IgD-negative memory B cell (primary cell): ENCODE measurements around the gene LPAR4. TPM values are rescaled to one million over a fixed set of nuclear protein-coding genes. Genes with fewer than 3 reads are reported as not detected.
"Not testable (repeated sequence)": the region's sequence is repeated elsewhere in the genome, so short reads cannot be mapped to it uniquely, and the experiment has no call there.

Source experiments
- H3K27ac Mint-ChIP-seq, 3 donors: one replicate each; pipeline ENCODE4 v1.8.0; 2020 to 2022; ENCODE audit warnings: mild to moderate bottlenecking in 3 of 3, mixed read lengths in 3 of 3, moderate library complexity in 1 of 3
- H3K27me3 Mint-ChIP-seq: one replicate; pipeline ENCODE4 v1.8.0; 2021; ENCODE audit warnings: mixed read lengths
- H3K36me3 Mint-ChIP-seq: one replicate; pipeline ENCODE4 v1.8.0; 2020; ENCODE audit warnings: mild to moderate bottlenecking, mixed read lengths
- H3K4me1 Mint-ChIP-seq, 3 donors: one replicate each; pipeline ENCODE4 v1.8.0; 2020 to 2022; ENCODE audit warnings: mixed read lengths in 3 of 3, mild to moderate bottlenecking in 1 of 3
- H3K4me3 Mint-ChIP-seq, 4 donors: one replicate each; pipeline ENCODE4 v1.8.0; 2020 to 2022; ENCODE audit warnings: mild to moderate bottlenecking in 4 of 4, mixed read lengths in 4 of 4, moderate library complexity in 3 of 4
- H3K9me3 Mint-ChIP-seq, 3 donors: one replicate each; pipeline ENCODE4 v1.8.0; 2020 to 2021; ENCODE audit warnings: mixed read lengths in 3 of 3, mild to moderate bottlenecking in 1 of 3
- polyA plus RNA-seq: library from polyadenylated mRNA; unstranded; fragments of 300-500 nt; fragmentation: Illumina TruSeq; gene quantifications from one replicate; pipeline ENCODE4 v1.2.3, GENCODE V29; 2021

LPAR4 gene
- polyA plus RNA-seq, 1 donor from 2014 or later, result not detected

- H3K36me3 Mint-ChIP-seq, result peaks cover 5% of the 10 kb centered on the region
- peaks cover 7 to 8% (median 8%) of the 10 kb centered on the region in 3 donors for H3K4me1 Mint-ChIP-seq
- H3K9me3 Mint-ChIP-seq, result peaks cover 0 to 7% (median 3%) of the 10 kb centered on the region in 3 donors
- H3K4me3 Mint-ChIP-seq, result no peak overlapping the region
- H3K27ac Mint-ChIP-seq, result no peak overlapping the region
- peaks cover 3% of the 10 kb centered on the region for H3K27me3 Mint-ChIP-seq
These were observed 52.6 kb downstream of the LPAR4 start for GRCh38 chrX:78800114-78800513.

- H3K4me3 Mint-ChIP-seq, result no peak overlapping the region
- H3K27ac Mint-ChIP-seq, result no peak overlapping the region
- peaks cover 5% of the 10 kb centered on the region for H3K36me3 Mint-ChIP-seq
- peaks cover 7 to 8% (median 8%) of the 10 kb centered on the region in 3 donors for H3K4me1 Mint-ChIP-seq
- peaks cover 3% of the 10 kb centered on the region for H3K27me3 Mint-ChIP-seq
- peaks cover 0 to 7% (median 3%) of the 10 kb centered on the region in 3 donors for H3K9me3 Mint-ChIP-seq
These were observed 53.2 kb downstream of the LPAR4 start for GRCh38 chrX:78800694-78801093.

- Mint-ChIP-seq H3K4me1 (peaks cover 7 to 8% (median 8%) of the 10 kb centered on the region in 3 donors), H3K27ac (no peak overlapping the region), H3K36me3 (peaks cover 5% of the 10 kb centered on the region), H3K4me3 (no peak overlapping the region), H3K27me3 (peaks cover 6% of the 10 kb centered on the region), H3K9me3 (peaks cover 0 to 7% (median 3%) of the 10 kb centered on the region in 3 donors)
These were observed 54.0 kb downstream of the LPAR4 start for GRCh38 chrX:78801522-78801921.

- not testable (repeated sequence) for H3K4me3 Mint-ChIP-seq, H3K27me3 Mint-ChIP-seq, H3K27ac Mint-ChIP-seq, H3K4me1 Mint-ChIP-seq, H3K9me3 Mint-ChIP-seq, H3K36me3 Mint-ChIP-seq
These were observed 55.0 kb downstream of the LPAR4 start for GRCh38 chrX:78802526-78802925.

Other genes with a start within 250 kb of the LPAR4 start
- not detected for gene RTL3, start 88.4 kb upstream of the LPAR4 start, polyA plus RNA-seq
- gene P2RY10, start 197.7 kb downstream of the LPAR4 start, polyA plus RNA-seq, result 155 TPM